Body of pancreas (tissue), 4 donors: ENCODE measurements around the gene NPAS2. TPM values are rescaled to one million over a fixed set of nuclear protein-coding genes. Genes with fewer than 3 reads are reported as not detected.
A peak's percentile ranks its signal among the peaks of the same experiment; 100 is the strongest.

Experiments used
- ATAC-seq: fragments of 150-250 bp; one replicate; pipeline ENCODE4 v1.9.1; 2016
- DNase-seq, 4 donors: peaks; one replicate each; pipeline ENCODE4 v3.0.0-alpha.2; 2019
- H3K27ac ChIP-seq, 4 donors: fragments of 200-600 bp; sonication (generic); 1 replicate in 3 of 4; 2 replicates in 1 of 4; pipeline versions ENCODE4 v1.5.1 to v1.6.1; 2016 to 2019; ENCODE audit warnings: mild to moderate bottlenecking in 1 of 4, mixed read lengths in 1 of 4, moderate library complexity in 1 of 4
- H3K27me3 ChIP-seq, 2 donors: fragments of 200-600 bp; sonication (generic); one replicate each; pipeline ENCODE4 v1.6.0; 2016; ENCODE audit warnings: mild to moderate bottlenecking in 1 of 2
- H3K36me3 ChIP-seq, 2 donors: fragments of 200-600 bp; sonication (generic); replicated peaks in 1 of 2; 2 replicates each; pipeline ENCODE4 v1.5.1; 2016; ENCODE audit warnings: low read depth in 2 of 2; ENCODE audit not compliant: insufficient read depth in 1 of 2
- H3K4me1 ChIP-seq: fragments of 200-600 bp; sonication (generic); one replicate; pipeline ENCODE4 v1.6.0; 2016
- H3K4me3 ChIP-seq, 2 donors: fragments of 200-600 bp; sonication (generic); 1 replicate in 1 of 2; 2 replicates in 1 of 2; pipeline ENCODE4 v1.5.1; 2016 to 2019
- H3K9me3 ChIP-seq, 3 donors: fragments of 200-600 bp; sonication (generic); 1 replicate in 2 of 3; 2 replicates in 1 of 3; pipeline ENCODE4 v1.5.1; 2016
- CTCF ChIP-seq, 7 experiments: fragments of 450-650 bp in 4 of 7; fragments of 200-600 bp in 3 of 7; sonication (generic) in 3 of 7; IDR thresholded peaks; one replicate each; pipeline ENCODE4 v1.5.1; 2016 to 2019; ENCODE audit warnings: antibody characterized with exemption in 7 of 7
- POLR2A ChIP-seq, 3 donors: fragments of 450-650 bp; IDR thresholded peaks; one replicate each; pipeline ENCODE4 v1.6.1; 2016; ENCODE audit warnings: antibody characterized with exemption in 3 of 3, mild to moderate bottlenecking in 2 of 3
- WGBS, 2 donors: methylation state at CpG; one replicate each; pipeline ENCODE4 v1.1.5; 2017; 5-methylcytosine and 5-hydroxymethylcytosine counted together
- intact Hi-C: fragments of 100-400 bp; cut with DNase I; formaldehyde crosslinking; loops from one replicate; pipeline ENCODE4 v1.15.1; 2023
- total RNA-seq, 2 donors: library from RNA; depleted of rRNA; stranded (reverse); fragments of >200 nt; gene quantifications; one replicate each; pipeline ENCODE4 v1.1.0, GENCODE V29; 2016

NPAS2 gene
- total RNA-seq, 2 donors from 2014 or later, result 32.7 to 51.7 TPM

- DNase-seq (peak in 1 of 4 donors; percentile 19), ATAC-seq (no peak)
- intact Hi-C loops, result no loop called here
- Histone ChIP-seq H3K4me1 (peaks cover 58% of the 10 kb centered on the region), H3K27ac (no peak overlapping the region), H3K4me3 (no peak overlapping the region), H3K9me3 (no peaks in the 10 kb centered on the region), H3K36me3 (no peaks in the 10 kb centered on the region), H3K27me3 (no peaks in the 10 kb centered on the region)
- TF ChIP-seq POLR2A (IDR thresholded peaks at IDR 0.05), result no peak
- TF ChIP-seq CTCF (IDR thresholded peaks at IDR 0.05), result no peak
- 95 to 97% methylated on average over 4 of the region's 4 CpGs for WGBS, 2 donors
Measured at GRCh38 chr2:100831831-100832230, 11.9 kb downstream of the NPAS2 start.

GRCh38 chr2:100832885-100833284 is 12.9 kb downstream of the NPAS2 start:
- Histone ChIP-seq H3K4me1 (peaks cover 48% of the 10 kb centered on the region), H3K27ac (peak overlapping the region; percentile 47 to 59 (median 56)), H3K9me3 (no peaks in the 10 kb centered on the region), H3K27me3 (no peaks in the 10 kb centered on the region), H3K4me3 (no peak overlapping the region), H3K36me3 (no peaks in the 10 kb centered on the region)
- intact Hi-C loops, result no loop called here
- peak in 1 of 4 donors; percentile 14 for DNase-seq
- TF ChIP-seq POLR2A (IDR thresholded peaks at IDR 0.05), result no peak
- TF ChIP-seq CTCF (IDR thresholded peaks at IDR 0.05), result no peak
- no peak for ATAC-seq
- 43 to 48% methylated on average over 9 of the region's 9 CpGs for WGBS, 2 donors

- no peaks in the 10 kb centered on the region for H3K9me3 ChIP-seq
- peak in 2 of 4 donors; percentile 48 for DNase-seq
- H3K4me1 ChIP-seq, result peaks cover 44% of the 10 kb centered on the region
- 0 to 11% methylated on average over 1 of the region's 1 CpG for WGBS, 2 donors
- intact Hi-C loops, result no loop called here
- TF ChIP-seq CTCF (IDR thresholded peaks at IDR 0.05), result no peak
- no peak for TF ChIP-seq POLR2A (IDR thresholded peaks at IDR 0.05)
- peak; percentile 73 for ATAC-seq
- H3K27ac ChIP-seq, result peak overlapping the region; percentile 47 to 59 (median 56)
- no peaks in the 10 kb centered on the region for H3K27me3 ChIP-seq
- no peak overlapping the region for H3K4me3 ChIP-seq
- no peaks in the 10 kb centered on the region for H3K36me3 ChIP-seq
Measured at GRCh38 chr2:100833331-100833730, 13.4 kb downstream of the NPAS2 start.

- TF ChIP-seq CTCF (IDR thresholded peaks at IDR 0.05) (no peak), POLR2A (IDR thresholded peaks at IDR 0.05) (no peak)
- Histone ChIP-seq H3K27me3 (no peaks in the 10 kb centered on the region), H3K4me1 (peaks cover 44% of the 10 kb centered on the region), H3K27ac (peak overlapping the region; percentile 47 to 59 (median 56)), H3K9me3 (no peaks in the 10 kb centered on the region), H3K4me3 (no peak overlapping the region), H3K36me3 (no peaks in the 10 kb centered on the region)
- 47 to 54% methylated on average over 10 of the region's 10 CpGs for WGBS, 2 donors
- intact Hi-C loops, result no loop called here
- DNase-seq (peak in 1 of 4 donors; percentile 15), ATAC-seq (no peak)
Measured at GRCh38 chr2:100834221-100834620, 14.3 kb downstream of the NPAS2 start.

GRCh38 chr2:100835006-100835659 is 15.2 kb downstream of the NPAS2 start:
- Histone ChIP-seq H3K4me1 (peaks cover 44% of the 10 kb centered on the region), H3K36me3 (no peaks in the 10 kb centered on the region)
- intact Hi-C loops, result no loop called here

More at GRCh38 chr2:100835006-100835659, 15.2 kb downstream of the NPAS2 start:
- Histone ChIP-seq H3K4me3 (no peak overlapping the region), H3K27ac (peak overlapping the region in 2 of 4 donors; percentile 47 to 54), H3K9me3 (no peaks in the 10 kb centered on the region), H3K27me3 (no peaks in the 10 kb centered on the region)
- DNase-seq (no peak), ATAC-seq (no peak)
- WGBS, 2 donors, result 54 to 66% methylated on average over 16 of the region's 16 CpGs
- TF ChIP-seq CTCF (IDR thresholded peaks at IDR 0.05) (no peak), POLR2A (IDR thresholded peaks at IDR 0.05) (no peak)
